ENCODE results near the gene CACNA2D3.

- TF ChIP-seq CTCF (conservative IDR thresholded peaks at IDR 0.05) (no peak), EZH2 (IDR thresholded peaks at IDR 0.05; ENCODE audit: low read depth) (no peak)
Measured at GRCh38 chr3:54202054-54202453, 79.7 kb downstream of the CACNA2D3 start.

Measured in PC-9 (cell line).